Measurements from ENCODE around the gene EML5.

EML5 gene

GRCh38 chr14:88618476-88618875 lies 174.3 kb downstream of the EML5 start:
- no peak overlapping the region for H3K4me3 ChIP-seq (replicated peaks; ENCODE audit: low read depth, low read length)
- no peak for TF ChIP-seq CTCF (IDR thresholded peaks at IDR 0.05; ENCODE audit: low read depth, low read length, missing control alignments)
- DNase-seq (ENCODE audit: extremely low read depth, low read depth) = no peak

GRCh38 chr14:88617479-88617878 lies 175.3 kb downstream of the EML5 start:
- no peak for TF ChIP-seq CTCF (IDR thresholded peaks at IDR 0.05; ENCODE audit: low read depth, low read length, missing control alignments)
- no peak overlapping the region for H3K4me3 ChIP-seq (replicated peaks; ENCODE audit: low read depth, low read length)
- no peak for DNase-seq (ENCODE audit: extremely low read depth, low read depth)

GRCh38 chr14:88616697-88617096 lies 176.1 kb downstream of the EML5 start:
- H3K4me3 ChIP-seq (replicated peaks; ENCODE audit: low read depth, low read length) = no peak overlapping the region
- no peak for DNase-seq (ENCODE audit: extremely low read depth, low read depth)
- no peak for TF ChIP-seq CTCF (IDR thresholded peaks at IDR 0.05; ENCODE audit: low read depth, low read length, missing control alignments)

- TF ChIP-seq CTCF (IDR thresholded peaks at IDR 0.05; ENCODE audit: low read depth, low read length, missing control alignments) = no peak
- H3K4me3 ChIP-seq (replicated peaks; ENCODE audit: low read depth, low read length) = no peak overlapping the region
- no peak for DNase-seq (ENCODE audit: extremely low read depth, low read depth)
Observed at GRCh38 chr14:88614218-88614907, 178.4 kb downstream of the EML5 start.

GRCh38 chr14:88613552-88614010 lies 179.2 kb downstream of the EML5 start:
- TF ChIP-seq CTCF (IDR thresholded peaks at IDR 0.05; ENCODE audit: low read depth, low read length, missing control alignments) = no peak
- H3K4me3 ChIP-seq (replicated peaks; ENCODE audit: low read depth, low read length) = no peak overlapping the region
- no peak for DNase-seq (ENCODE audit: extremely low read depth, low read depth)

GRCh38 chr14:88612981-88613380 lies 179.8 kb downstream of the EML5 start:
- H3K4me3 ChIP-seq (replicated peaks; ENCODE audit: low read depth, low read length) = no peak overlapping the region
- no peak for DNase-seq (ENCODE audit: extremely low read depth, low read depth)
- TF ChIP-seq CTCF (IDR thresholded peaks at IDR 0.05; ENCODE audit: low read depth, low read length, missing control alignments) = no peak

- DNase-seq (ENCODE audit: extremely low read depth, low read depth) = no peak
- no peak overlapping the region for H3K4me3 ChIP-seq (replicated peaks; ENCODE audit: low read depth, low read length)
- no peak for TF ChIP-seq CTCF (IDR thresholded peaks at IDR 0.05; ENCODE audit: low read depth, low read length, missing control alignments)
Observed at GRCh38 chr14:88611878-88612277, 180.9 kb downstream of the EML5 start.
